GM19395 (cell line): Measurements from ENCODE around the gene GRIN3B.

Experiments
- ATAC-seq: cut with Tn5 transposase; IDR thresholded peaks from one replicate; pipeline ENCODE4 v1.9.1; 2021; ENCODE audit warnings: mild to moderate bottlenecking, moderate library complexity; ENCODE audit not compliant: unreplicated experiment

Gene GRIN3B

GRCh38 chr19:964761-965694 is 35.2 kb upstream of the GRIN3B start:
- no peak for ATAC-seq

- no peak for ATAC-seq
Measured at GRCh38 chr19:966485-967088, 33.6 kb upstream of the GRIN3B start.

- ATAC-seq, result no peak
Measured at GRCh38 chr19:970695-971094, 29.5 kb upstream of the GRIN3B start.

- no peak for ATAC-seq
Measured at GRCh38 chr19:971795-972194, 28.4 kb upstream of the GRIN3B start.

- ATAC-seq, result no peak
Measured at GRCh38 chr19:972281-972680, 27.9 kb upstream of the GRIN3B start.

- no peak for ATAC-seq
Measured at GRCh38 chr19:973726-974563, 26.3 kb upstream of the GRIN3B start.

- ATAC-seq, result no peak
Measured at GRCh38 chr19:974564-975257, 25.5 kb upstream of the GRIN3B start.

GRCh38 chr19:976476-976875 is 23.7 kb upstream of the GRIN3B start:
- ATAC-seq, result no peak

- no peak for ATAC-seq
Measured at GRCh38 chr19:977058-977464, 23.2 kb upstream of the GRIN3B start.

GRCh38 chr19:979318-979741 is 20.9 kb upstream of the GRIN3B start:
- no peak for ATAC-seq

- ATAC-seq, result no peak
Measured at GRCh38 chr19:980133-980998, 19.9 kb upstream of the GRIN3B start.

- ATAC-seq, result no peak
Measured at GRCh38 chr19:982567-983170, 17.6 kb upstream of the GRIN3B start.

GRCh38 chr19:984165-984967 is 15.9 kb upstream of the GRIN3B start, which contains the start of gene WDR18:
Gene WDR18 (plus strand): TSS chr19:984345. CDS start chr19:984354, 9 bp downstream.
- ATAC-seq, result peak; percentile 65

- ATAC-seq, result no peak
Measured at GRCh38 chr19:986083-986482, 14.1 kb upstream of the GRIN3B start.

GRCh38 chr19:988081-988480 is 12.1 kb upstream of the GRIN3B start:
- no peak for ATAC-seq

GRCh38 chr19:988510-988909 is 11.7 kb upstream of the GRIN3B start:
- ATAC-seq, result no peak

GRCh38 chr19:989381-990081 is 10.7 kb upstream of the GRIN3B start:
- ATAC-seq, result no peak

GRCh38 chr19:990119-990571 is 10.1 kb upstream of the GRIN3B start:
- ATAC-seq, result no peak
